H9 (cell line): ENCODE data around the gene APOC1. TPM values are rescaled to one million over a fixed set of nuclear protein-coding genes. Genes with fewer than 3 reads are reported as not detected.

Source experiments
- DNase-seq: peaks from one replicate; pipeline ENCODE4 v3.0.0-alpha.2; 2017
- H2AFZ ChIP-seq: one replicate; pipeline ENCODE4 v1.6.1; 2013; ENCODE audit warnings: mild to moderate bottlenecking, low read length, control low read depth, moderate library complexity
- H2AK5ac ChIP-seq: 2 replicates; pipeline ENCODE4 v1.6.1; 2013; ENCODE audit warnings: low read length, control low read depth, mixed read lengths; ENCODE audit not compliant: insufficient read length
- H2BK120ac ChIP-seq: one replicate; pipeline ENCODE4 v1.6.1; 2013; ENCODE audit warnings: low read depth, mild to moderate bottlenecking, low read length, control low read depth, inconsistent platforms; ENCODE audit not compliant: poor library complexity, severe bottlenecking
- H2BK12ac ChIP-seq: 2 replicates; pipeline ENCODE4 v1.6.1; 2013; ENCODE audit warnings: low read length, control low read depth, mixed read lengths, low read depth; ENCODE audit not compliant: insufficient read length
- H2BK15ac ChIP-seq: 2 replicates; pipeline ENCODE4 v1.6.1; 2013; ENCODE audit warnings: low read depth, low read length, control low read depth
- H2BK20ac ChIP-seq: one replicate; pipeline ENCODE4 v1.6.1; 2013; ENCODE audit warnings: low read depth, mild to moderate bottlenecking, low read length, control low read depth, inconsistent platforms; ENCODE audit not compliant: poor library complexity, severe bottlenecking
- H2BK5ac ChIP-seq: 2 replicates; pipeline ENCODE4 v1.6.1; 2013; ENCODE audit warnings: low read length, control low read depth, mixed read lengths; ENCODE audit not compliant: insufficient read length
- H3K14ac ChIP-seq: 2 replicates; pipeline ENCODE4 v1.6.1; 2013; ENCODE audit warnings: low read length, control low read depth; ENCODE audit not compliant: insufficient read depth
- H3K18ac ChIP-seq: 2 replicates; pipeline ENCODE4 v1.6.1; 2013; ENCODE audit warnings: low read depth, mild to moderate bottlenecking, mixed read lengths, low read length, control low read depth; ENCODE audit not compliant: insufficient read length
- H3K23ac ChIP-seq: 2 replicates; pipeline ENCODE4 v1.6.1; 2013; ENCODE audit warnings: low read length, control low read depth, mixed read lengths, low read depth; ENCODE audit not compliant: insufficient read length
- H3K23me2 ChIP-seq: 2 replicates; pipeline ENCODE4 v1.6.1; 2013; ENCODE audit warnings: low read depth, mild to moderate bottlenecking, mixed read lengths, low read length, control low read depth; ENCODE audit not compliant: insufficient read length, poor library complexity, severe bottlenecking
- H3K27ac ChIP-seq: 2 replicates; pipeline ENCODE4 v1.5.1; 2013; ENCODE audit warnings: low read length, control low read depth, mixed read lengths, low read depth; ENCODE audit not compliant: insufficient read length
- H3K27me3 ChIP-seq: 2 replicates; pipeline ENCODE4 v1.6.1; 2013; ENCODE audit warnings: low read length, control low read depth, inconsistent platforms; ENCODE audit not compliant: insufficient read depth
- H3K4ac ChIP-seq: 2 replicates; pipeline ENCODE4 v1.6.1; 2013; ENCODE audit warnings: low read depth, mild to moderate bottlenecking, control low read depth, inconsistent platforms, low read length, moderate library complexity
- H3K4me1 ChIP-seq: 2 replicates; pipeline ENCODE4 v1.6.1; 2013; ENCODE audit warnings: low read length, control low read depth, inconsistent platforms; ENCODE audit not compliant: insufficient read depth
- H3K4me2 ChIP-seq: 2 replicates; pipeline ENCODE4 v1.6.1; 2013; ENCODE audit warnings: low read length, control low read depth, mixed read lengths; ENCODE audit not compliant: insufficient read length, insufficient read depth
- H3K56ac ChIP-seq: 2 replicates; pipeline ENCODE4 v1.6.1; 2013; ENCODE audit warnings: low read depth, mild to moderate bottlenecking, mixed read lengths, low read length, control low read depth; ENCODE audit not compliant: insufficient read length
- H3K79me1 ChIP-seq: 2 replicates; pipeline ENCODE4 v1.6.1; 2013; ENCODE audit warnings: low read depth, mild to moderate bottlenecking, moderate library complexity, low read length, control low read depth, inconsistent platforms; ENCODE audit not compliant: insufficient read depth, poor library complexity, severe bottlenecking
- H3K79me2 ChIP-seq: 2 replicates; pipeline ENCODE4 v1.6.1; 2013; ENCODE audit warnings: low read length, control low read depth, inconsistent platforms; ENCODE audit not compliant: insufficient read depth
- H3K9ac ChIP-seq: 2 replicates; pipeline ENCODE4 v1.6.1; 2013; ENCODE audit warnings: low read length, control low read depth, mixed read lengths; ENCODE audit not compliant: insufficient read length; ENCODE audit errors: extremely low read depth
- H3K9me3 ChIP-seq: one replicate; pipeline ENCODE4 v1.6.1; 2013; ENCODE audit warnings: low read depth, low read length, inconsistent platforms; ENCODE audit not compliant: control insufficient read depth
- H3T11ph ChIP-seq: one replicate; pipeline ENCODE4 v1.6.1; 2013; ENCODE audit warnings: mild to moderate bottlenecking, low read length, control low read depth, inconsistent platforms
- H4K20me1 ChIP-seq: one replicate; pipeline ENCODE4 v1.6.1; 2013; ENCODE audit not compliant: control insufficient read depth, insufficient read length, insufficient read depth
- H4K5ac ChIP-seq: 2 replicates; pipeline ENCODE4 v1.6.1; 2013; ENCODE audit warnings: low read depth, mild to moderate bottlenecking, mixed read lengths, low read length, control low read depth; ENCODE audit not compliant: insufficient read length
- H4K8ac ChIP-seq: replicated peaks from 2 replicates; pipeline ENCODE4 v1.6.1; 2013; ENCODE audit warnings: low read length, control low read depth, mixed read lengths, low read depth; ENCODE audit not compliant: insufficient read length
- H4K91ac ChIP-seq: 2 replicates; pipeline ENCODE4 v1.6.1; 2013; ENCODE audit warnings: low read depth, mild to moderate bottlenecking, moderate library complexity, mixed read lengths, low read length, control low read depth; ENCODE audit not compliant: insufficient read length
- H3K27ac Mint-ChIP-seq, 3 experiments: 2 replicates in 2 of 3; 3 replicates in 1 of 3; pipeline ENCODE4 v1.8.0; 2020 to 2021; ENCODE audit warnings: mixed read lengths in 3 of 3, mild to moderate bottlenecking in 1 of 3, moderate library complexity in 1 of 3
- H3K27me3 Mint-ChIP-seq: 2 replicates; pipeline ENCODE4 v1.8.0; 2021; ENCODE audit warnings: low read depth, mild to moderate bottlenecking, moderate library complexity, mixed read lengths
- H3K36me3 Mint-ChIP-seq, 3 experiments: 2 replicates in 2 of 3; 3 replicates in 1 of 3; pipeline ENCODE4 v1.8.0; 2020 to 2021; ENCODE audit warnings: low read depth in 3 of 3, mixed read lengths in 3 of 3; ENCODE audit not compliant: insufficient read depth in 1 of 3
- H3K4me1 Mint-ChIP-seq, 2 experiments: 2 replicates each; pipeline ENCODE4 v1.8.0; 2020; ENCODE audit warnings: mixed read lengths in 2 of 2
- H3K4me3 Mint-ChIP-seq, 2 experiments: 2 replicates in 1 of 2; 3 replicates in 1 of 2; pipeline ENCODE4 v1.8.0; 2020 to 2021; ENCODE audit warnings: mild to moderate bottlenecking in 2 of 2, mixed read lengths in 2 of 2, moderate library complexity in 1 of 2
- H3K9me3 Mint-ChIP-seq, 2 experiments: 2 replicates in 1 of 2; 3 replicates in 1 of 2; pipeline ENCODE4 v1.8.0; 2020; ENCODE audit warnings: mild to moderate bottlenecking in 2 of 2, mixed read lengths in 2 of 2, moderate library complexity in 1 of 2
- CTCF ChIP-seq: fragments of 200-600 bp; sonication (generic); conservative IDR thresholded peaks from 3 replicates; pipeline ENCODE4 v1.8.0; 2021; ENCODE audit warnings: antibody characterized with exemption, mild to moderate bottlenecking
- WGBS: extraction: QIAGEN DNeasy Blood & Tissue Kit; methylation state at CpG from one replicate; pipeline ENCODE4 v1.1.7; 2013; ENCODE audit warnings: missing lambda C conversion rate, low lambda C conversion rate, mixed read lengths; ENCODE audit not compliant: insufficient read length; ENCODE audit errors: extremely low coverage; 5-methylcytosine and 5-hydroxymethylcytosine counted together
- total RNA-seq: library from RNA; stranded (reverse); gene quantifications from 2 replicates; pipeline ENCODE4 v1.2.1, GENCODE V29; 2021

APOC1 gene
- total RNA-seq, 1 experiment from 2014 or later: 78.1 TPM

- no peak overlapping the region for H2BK12ac ChIP-seq
- H3K27ac Mint-ChIP-seq: no peak overlapping the region
- H3K4me3 Mint-ChIP-seq: peak overlapping the region in 1 of 2 experiments; percentile 55; a peak in 1 of 5 replicates
- no peak overlapping the region for H2AK5ac ChIP-seq
- H3K27me3 ChIP-seq: no peaks in the 10 kb centered on the region
- peaks cover 25 to 68% (median 52%) of the 10 kb centered on the region in 3 experiments; a peak in 6 of 7 replicates for H3K36me3 Mint-ChIP-seq
- no peak overlapping the region for H4K91ac ChIP-seq
- H3K79me1 ChIP-seq: no peaks in the 10 kb centered on the region
- no peak overlapping the region for H2BK120ac ChIP-seq
- H2BK15ac ChIP-seq: no peak overlapping the region
- WGBS: no CpG with 5 or more reads among the region's 15 CpGs
- no peaks in the 10 kb centered on the region for H4K20me1 ChIP-seq
- H3K27ac ChIP-seq: no peak overlapping the region
- no peaks in the 10 kb centered on the region for H3K9me3 ChIP-seq
- H3K27me3 Mint-ChIP-seq: no peaks in the 10 kb centered on the region
- no peak overlapping the region for H3K9ac ChIP-seq
- no peak overlapping the region for H2BK20ac ChIP-seq
- H3K79me2 ChIP-seq: no peaks in the 10 kb centered on the region; the same call in 1 of the 2 replicates
- no peak overlapping the region for H4K5ac ChIP-seq
- H3K4me1 ChIP-seq: no peaks in the 10 kb centered on the region
- H3T11ph ChIP-seq: no peak overlapping the region
- no peak overlapping the region for H2BK5ac ChIP-seq
- no peaks in the 10 kb centered on the region for H3K9me3 Mint-ChIP-seq
- no peak overlapping the region for H3K23ac ChIP-seq
- peaks cover 11 to 26% of the 10 kb centered on the region in 2 experiments for H3K4me1 Mint-ChIP-seq
- no peak overlapping the region for H3K14ac ChIP-seq
- H3K56ac ChIP-seq: no peak overlapping the region
- no peaks in the 10 kb centered on the region for H3K23me2 ChIP-seq
- no peak overlapping the region for H3K18ac ChIP-seq
- no peak overlapping the region for H4K8ac ChIP-seq
- no peak overlapping the region for H3K4me2 ChIP-seq
- no peak for TF ChIP-seq CTCF
- no peak for DNase-seq
- H2AFZ ChIP-seq: no peak overlapping the region
- H3K4ac ChIP-seq: no peak overlapping the region
Measured at GRCh38 chr19:44903216-44903601, 11.2 kb upstream of the APOC1 start.
